HG03060 (cell line): ENCODE data around the gene TNMD.
"Not testable (repeated sequence)": the region's sequence is repeated elsewhere in the genome, so short reads cannot be mapped to it uniquely, and the experiment has no call there.

Source experiments
- ATAC-seq: cut with Tn5 transposase; IDR thresholded peaks from one replicate; pipeline ENCODE4 v1.9.1; 2021; ENCODE audit warnings: low read depth, moderate number of reproducible peaks; ENCODE audit not compliant: unreplicated experiment

The TNMD gene

DNA sequence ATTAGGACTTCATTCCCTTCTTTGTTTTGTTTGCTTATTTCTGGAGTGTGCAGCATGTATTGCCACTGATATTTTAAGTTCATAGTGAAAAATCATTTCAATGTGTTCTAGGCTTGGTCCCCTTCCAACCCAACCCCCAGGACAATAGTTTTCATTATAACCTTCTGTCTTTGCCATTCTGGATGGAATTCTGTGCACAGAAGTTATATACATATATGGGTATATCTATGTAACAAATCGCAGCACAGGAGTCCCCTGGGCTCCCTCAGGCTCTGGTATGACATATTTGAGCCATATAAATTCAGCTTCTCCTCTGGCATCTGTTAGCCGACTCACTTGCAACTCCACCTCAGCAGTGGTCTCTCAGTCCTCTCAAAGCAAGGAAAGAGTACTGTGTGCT lies at the start of gene TNMD:
Gene TNMD (plus strand): TSS at position 326 of the 400 bp plus-strand sequence. CDS start 83 bp downstream, outside the sequence.
- ATAC-seq: no peak

GRCh38 chrX:100565534-100565933 lies 19.2 kb upstream of the TNMD start:
- not testable (repeated sequence) for ATAC-seq

DNA sequence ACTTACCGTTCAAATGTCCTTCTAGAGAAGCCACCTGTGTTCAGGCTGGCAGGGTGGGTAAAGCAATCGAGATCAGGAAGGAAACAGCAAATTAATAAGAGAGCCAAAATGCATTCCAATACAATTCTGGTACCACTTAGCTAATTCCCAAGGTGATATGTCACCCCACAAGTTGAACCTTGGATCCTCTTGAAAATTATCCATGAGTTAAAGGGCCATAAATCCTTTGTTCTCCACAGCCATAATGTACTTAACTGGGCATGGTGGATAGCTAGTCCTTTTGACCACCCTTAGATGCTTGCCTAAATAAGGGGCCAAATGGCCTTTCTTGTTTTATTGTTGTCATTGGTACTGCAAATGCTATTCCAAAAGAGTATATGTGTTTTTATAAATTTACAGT lies 2.0 kb downstream of the TNMD start:
- no peak for ATAC-seq

DNA sequence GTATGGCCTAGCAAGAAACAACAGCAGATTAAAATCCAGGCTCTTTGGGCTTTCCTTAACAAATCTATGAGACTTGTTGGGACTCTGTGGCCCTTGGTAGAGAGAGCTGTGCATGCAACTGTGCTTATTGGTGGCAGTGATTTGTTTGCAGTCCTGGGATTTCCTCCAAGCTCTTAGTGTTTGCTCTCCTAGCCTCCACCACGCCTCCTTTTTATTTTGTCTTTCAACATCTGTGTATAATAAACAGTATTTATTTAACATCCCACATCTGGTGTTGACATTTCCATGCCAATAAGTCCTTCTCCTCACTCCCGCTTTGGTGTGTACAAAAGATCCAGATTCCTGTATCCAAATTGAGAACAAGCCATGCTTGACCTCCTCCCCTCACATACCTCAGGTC lies 3.1 kb downstream of the TNMD start:
- ATAC-seq: no peak

GRCh38 chrX:100591256-100592051 lies 6.7 kb downstream of the TNMD start:
- no peak for ATAC-seq

DNA sequence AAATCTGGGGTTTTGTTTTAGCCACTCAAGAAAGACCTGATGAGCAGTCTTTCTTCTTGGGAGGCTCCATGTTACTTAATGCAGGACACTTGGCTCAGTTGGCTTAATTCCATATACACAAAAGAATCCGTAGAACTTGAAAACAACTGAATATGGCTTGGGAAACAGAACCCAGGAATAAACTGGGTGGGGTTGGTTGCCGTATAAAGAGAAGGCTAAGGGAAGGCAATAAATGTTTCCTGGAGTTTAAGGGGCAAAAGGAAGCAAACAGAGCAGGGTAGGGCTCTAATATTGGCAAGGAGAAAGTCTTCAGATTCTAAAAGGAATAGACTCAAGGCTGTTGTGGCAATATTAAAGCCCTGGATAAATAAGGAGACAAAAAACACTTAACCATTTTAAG lies 8.4 kb downstream of the TNMD start:
- no peak for ATAC-seq

- ATAC-seq: no peak
Observed at GRCh38 chrX:100593581-100593980, 8.8 kb downstream of the TNMD start.

GRCh38 chrX:100596601-100597000 lies 11.9 kb downstream of the TNMD start:
- no peak for ATAC-seq

DNA sequence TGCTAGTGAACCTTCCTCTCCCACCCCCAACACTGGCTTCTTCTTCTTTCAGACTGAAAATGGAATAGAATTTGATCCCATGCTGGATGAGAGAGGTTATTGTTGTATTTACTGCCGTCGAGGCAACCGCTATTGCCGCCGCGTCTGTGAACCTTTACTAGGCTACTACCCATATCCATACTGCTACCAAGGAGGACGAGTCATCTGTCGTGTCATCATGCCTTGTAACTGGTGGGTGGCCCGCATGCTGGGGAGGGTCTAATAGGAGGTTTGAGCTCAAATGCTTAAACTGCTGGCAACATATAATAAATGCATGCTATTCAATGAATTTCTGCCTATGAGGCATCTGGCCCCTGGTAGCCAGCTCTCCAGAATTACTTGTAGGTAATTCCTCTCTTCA lies 14.7 kb downstream of the TNMD start:
- no peak for ATAC-seq

GRCh38 chrX:100600340-100600739 lies 15.6 kb downstream of the TNMD start:
- ATAC-seq: no peak

DNA sequence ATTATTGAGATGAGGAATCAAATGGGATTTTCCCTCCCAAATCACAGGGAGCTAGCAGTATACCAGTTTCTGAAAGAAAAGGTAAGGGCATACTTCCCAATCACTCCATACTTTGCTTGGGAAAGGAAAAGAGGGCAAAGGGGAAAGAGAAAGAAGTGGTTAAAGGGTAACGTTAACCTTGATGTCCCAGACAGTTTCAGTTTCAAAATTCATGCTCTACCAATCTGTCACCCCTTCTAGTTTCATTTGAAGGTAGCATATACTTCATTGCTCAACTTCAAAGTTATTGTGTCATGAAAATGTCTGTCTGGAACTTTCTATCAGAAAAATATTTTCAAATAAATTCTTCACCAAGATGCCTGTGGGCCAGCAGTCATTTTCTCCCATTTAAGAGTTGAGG lies 16.0 kb downstream of the TNMD start:
- ATAC-seq: no peak

DNA sequence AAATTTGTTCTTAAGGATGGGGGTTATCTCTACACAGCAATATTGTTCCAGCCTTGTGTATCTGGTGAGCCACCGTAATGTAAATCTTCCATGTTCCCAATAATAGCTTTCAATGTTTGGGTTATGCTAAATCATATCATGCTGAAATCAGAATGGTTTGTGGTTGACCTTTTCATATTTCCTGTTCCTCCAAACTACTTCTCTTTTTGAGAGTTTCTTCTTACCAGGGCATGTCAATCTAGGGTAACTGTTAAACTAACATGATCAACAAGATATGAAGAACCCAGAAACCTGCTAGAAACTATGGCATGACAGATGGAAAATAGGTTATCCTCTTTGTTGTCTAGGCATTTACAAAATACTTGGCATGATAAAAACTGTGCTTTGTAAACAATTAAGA lies 22.0 kb downstream of the TNMD start:
- ATAC-seq: peak; percentile 62

GRCh38 chrX:100609591-100609990 lies 24.9 kb downstream of the TNMD start:
- ATAC-seq: no peak

DNA sequence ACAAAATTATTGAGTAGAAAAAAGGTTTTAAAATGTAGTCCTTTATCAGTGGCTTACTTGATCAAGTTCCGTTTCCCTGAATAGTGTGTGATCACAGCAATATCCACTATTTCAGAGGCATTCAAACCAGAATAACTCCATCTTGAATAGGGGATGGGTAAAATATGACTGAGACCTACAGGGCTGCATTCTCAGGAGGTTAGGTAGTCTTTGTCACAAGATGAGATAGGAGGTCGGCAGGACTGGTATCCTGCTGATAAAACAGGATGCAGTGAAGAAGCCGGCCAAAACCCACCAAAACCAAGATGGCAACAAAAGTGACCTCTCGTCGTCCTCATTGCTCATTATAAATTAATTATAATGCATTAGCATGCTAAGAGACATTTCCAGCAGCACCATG lies 27.2 kb downstream of the TNMD start:
- no peak for ATAC-seq

DNA sequence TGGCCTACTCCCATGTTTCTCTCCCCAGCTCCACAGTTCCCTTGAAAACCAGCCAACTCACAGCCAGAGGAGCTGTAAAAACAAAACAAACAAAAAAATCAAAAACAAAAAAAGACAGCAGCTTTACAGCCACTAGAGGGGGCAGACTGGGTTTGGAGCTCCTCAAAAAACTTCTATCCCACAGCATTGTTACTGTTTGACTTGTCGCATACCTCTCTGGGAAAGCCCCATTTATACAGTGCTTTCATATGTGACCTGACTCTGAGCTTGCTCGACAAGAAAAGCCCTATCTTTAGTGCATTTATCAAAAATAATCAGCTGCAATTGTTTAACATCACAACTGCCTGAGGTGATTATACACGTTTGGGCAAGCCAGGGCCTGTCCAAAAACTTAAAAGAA lies 30.3 kb downstream of the TNMD start:
- peak; percentile 100 for ATAC-seq

GRCh38 chrX:100623001-100623400 lies 38.3 kb downstream of the TNMD start:
- ATAC-seq: no peak

GRCh38 chrX:100625985-100626491 lies 41.3 kb downstream of the TNMD start:
- ATAC-seq: peak; percentile 89

- ATAC-seq: no peak
Observed at GRCh38 chrX:100635040-100635439, 50.3 kb downstream of the TNMD start.

- ATAC-seq: no peak
Observed at GRCh38 chrX:100635989-100636320, 51.2 kb downstream of the TNMD start.

DNA sequence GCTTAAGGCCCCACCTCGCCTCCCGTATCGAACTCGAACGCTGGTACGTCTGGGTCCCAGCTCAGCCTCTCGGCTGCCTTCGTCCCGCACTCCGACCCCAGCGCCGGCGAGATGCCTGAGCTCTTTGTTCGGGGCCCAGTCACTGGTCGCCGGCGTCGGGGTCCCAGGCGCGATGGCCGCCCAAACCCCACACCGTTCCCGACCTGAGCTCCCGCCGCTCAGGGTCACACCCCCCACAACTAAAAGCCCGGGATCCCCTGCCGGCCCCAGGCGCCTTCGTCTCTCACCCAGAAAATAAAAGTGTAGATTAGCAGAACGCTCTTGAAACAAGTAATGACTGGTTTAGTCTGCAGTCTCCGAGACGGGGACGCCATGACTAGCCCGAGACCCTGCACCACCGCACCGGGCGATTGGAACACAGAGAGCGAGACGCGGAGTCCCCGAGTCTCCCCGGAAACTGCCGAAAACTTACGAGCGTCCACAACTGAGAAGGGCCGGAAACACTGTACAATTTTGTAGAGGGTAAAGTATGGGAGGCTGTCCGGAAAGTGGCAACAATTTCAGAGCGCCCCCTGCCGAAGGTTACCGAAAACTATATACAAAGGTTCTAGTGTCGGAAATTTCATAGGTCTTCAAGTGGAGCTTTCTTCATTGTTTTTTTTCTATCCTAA lies 51.7 kb downstream of the TNMD start, which contains the start of gene TSPAN6:
Gene TSPAN6 (minus strand): TSS at position 486 of the 671 bp plus-strand sequence. CDS start 112 bp downstream, at position 374.
- peak; percentile 97 for ATAC-seq

- no peak for ATAC-seq
Observed at GRCh38 chrX:100642290-100642689, 57.6 kb downstream of the TNMD start.

DNA sequence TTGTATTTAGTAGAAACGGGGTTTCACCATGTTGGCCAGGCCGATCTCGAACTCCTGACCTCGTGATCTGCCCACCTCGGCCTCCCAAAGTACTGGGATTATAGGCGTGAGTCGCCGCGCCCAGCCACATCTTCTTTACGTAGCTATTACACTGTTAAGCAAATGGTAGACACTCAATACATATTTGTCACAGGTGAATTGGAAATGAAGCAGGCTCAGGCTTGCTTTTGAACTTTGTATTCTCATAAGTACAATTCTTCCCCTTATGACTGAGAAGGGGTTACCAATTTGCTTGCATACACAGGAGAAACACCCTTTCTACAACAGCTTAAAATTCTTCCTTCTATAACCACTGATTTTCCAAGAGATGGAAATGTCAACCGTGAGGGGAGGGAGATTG lies 58.5 kb downstream of the TNMD start:
- no peak for ATAC-seq
